GM23338 (cell line): Measurements from ENCODE around the gene PDE4D. TPM values are rescaled to one million over a fixed set of nuclear protein-coding genes. Genes with fewer than 3 reads are reported as not detected.

Experiments
- ATAC-seq: fragments of 200-7000 bp; cut with Tn5 transposase; 3 replicates; pipeline ENCODE4 v1.9.1; 2020
- DNase-seq: peaks from one replicate; pipeline ENCODE4 v3.0.0-alpha.2; 2015; ENCODE audit warnings: low spot score
- H2AFZ ChIP-seq: fragments of 200-600 bp; sonication (generic); 2 replicates; pipeline ENCODE4 v1.8.0; 2016; ENCODE audit warnings: antibody characterized with exemption, mild to moderate bottlenecking, moderate library complexity
- H3F3A ChIP-seq: fragments of 200-600 bp; sonication (generic); replicated peaks from 2 replicates; pipeline ENCODE4 v1.8.0; 2017; ENCODE audit warnings: antibody characterized with exemption, mixed run types, low read depth
- H3K27ac ChIP-seq: fragments of 200-600 bp; sonication (generic); 2 replicates; pipeline ENCODE4 v1.6.1; 2016; ENCODE audit warnings: low read depth
- H3K27me3 ChIP-seq: fragments of 200-600 bp; sonication (generic); 2 replicates; pipeline ENCODE4 v1.8.0; 2016; ENCODE audit warnings: mild to moderate bottlenecking, mixed run types, moderate library complexity; ENCODE audit not compliant: insufficient read depth
- H3K36me3 ChIP-seq: fragments of 200-600 bp; sonication (generic); 2 replicates; pipeline ENCODE4 v1.8.0; 2016; ENCODE audit warnings: mild to moderate bottlenecking; ENCODE audit not compliant: insufficient read depth
- H3K4me1 ChIP-seq: fragments of 200-600 bp; sonication (generic); 2 replicates; pipeline ENCODE4 v1.8.0; 2016; ENCODE audit warnings: mild to moderate bottlenecking, moderate library complexity; ENCODE audit not compliant: insufficient read depth
- H3K4me2 ChIP-seq: fragments of 200-600 bp; sonication (generic); 2 replicates; pipeline ENCODE4 v1.7.1; 2017; ENCODE audit warnings: mixed run types
- H3K4me3 ChIP-seq: fragments of 200-600 bp; sonication (generic); 2 replicates; pipeline ENCODE4 v1.6.1; 2016; ENCODE audit warnings: mixed run types
- H3K79me2 ChIP-seq: fragments of 200-600 bp; sonication (generic); replicated peaks from 2 replicates; pipeline ENCODE4 v1.8.0; 2017; ENCODE audit warnings: mild to moderate bottlenecking; ENCODE audit not compliant: insufficient read depth
- H3K9me2 ChIP-seq: fragments of 200-600 bp; sonication (generic); 2 replicates; pipeline ENCODE4 v1.8.0; 2017; ENCODE audit not compliant: insufficient read depth
- H4K20me1 ChIP-seq: fragments of 200-600 bp; sonication (generic); replicated peaks from 2 replicates; pipeline ENCODE4 v1.8.0; 2017; ENCODE audit warnings: mild to moderate bottlenecking; ENCODE audit not compliant: insufficient read depth
- H3K27ac Mint-ChIP-seq: 2 replicates; pipeline ENCODE4 v1.8.0; 2020; ENCODE audit warnings: inconsistent platforms, mild to moderate bottlenecking, moderate library complexity, mixed read lengths
- H3K27me3 Mint-ChIP-seq: 3 replicates; pipeline ENCODE4 v1.8.0; 2022; ENCODE audit warnings: low read depth, mild to moderate bottlenecking, moderate library complexity, mixed read lengths, inconsistent platforms; ENCODE audit not compliant: insufficient read depth, poor library complexity
- H3K36me3 Mint-ChIP-seq: 3 replicates; pipeline ENCODE4 v1.8.0; 2021; ENCODE audit warnings: low read depth, mild to moderate bottlenecking, inconsistent platforms, moderate library complexity, mixed read lengths
- H3K4me1 Mint-ChIP-seq: 3 replicates; pipeline ENCODE4 v1.8.0; 2020; ENCODE audit warnings: mild to moderate bottlenecking, inconsistent platforms, mixed read lengths
- H3K4me3 Mint-ChIP-seq: 3 replicates; pipeline ENCODE4 v1.8.0; 2021; ENCODE audit warnings: moderate library complexity, mild to moderate bottlenecking, inconsistent platforms, mixed read lengths
- H3K9me3 Mint-ChIP-seq: 3 replicates; pipeline ENCODE4 v1.8.0; 2020; ENCODE audit warnings: moderate library complexity, mild to moderate bottlenecking, inconsistent platforms, mixed read lengths
- CTCF ChIP-seq, 2 experiments: fragments of 200-600 bp in 1 of 2; sonication (generic) in 1 of 2; conservative IDR thresholded peaks; 2 replicates each; pipeline versions ENCODE4 v1.5.1 to v1.6.1; 2016 to 2017; ENCODE audit warnings: antibody characterized with exemption in 2 of 2, low read depth in 2 of 2, mild to moderate bottlenecking in 2 of 2, moderate library complexity in 1 of 2
- NANOG ChIP-seq: IDR thresholded peaks from 2 replicates; pipeline ENCODE4 v1.6.1; 2016; ENCODE audit warnings: antibody characterized with exemption, borderline replicate concordance
- REST ChIP-seq: IDR thresholded peaks from one replicate; pipeline ENCODE4 v1.6.1; 2018; ENCODE audit warnings: antibody characterized with exemption; ENCODE audit not compliant: unreplicated experiment
- STAT1 ChIP-seq: IDR thresholded peaks from one replicate; pipeline ENCODE4 v1.6.1; 2016; ENCODE audit warnings: antibody characterized with exemption; ENCODE audit not compliant: unreplicated experiment
- ZNF331 ChIP-seq: fragments of 250-450 bp; sonication (Bioruptor Pico); IDR thresholded peaks from 2 replicates; pipeline ENCODE4 v1.5.0; 2020; ENCODE audit warnings: low read depth, mild to moderate bottlenecking, moderate library complexity
- polyA plus RNA-seq: library from polyadenylated mRNA; unstranded; fragments of >200 nt; fragmentation: Nextera tagmentation; extraction: Ambion mirVana; gene quantifications from 2 replicates; pipeline ENCODE4 v1.2.1, GENCODE V29; 2016
- total RNA-seq: library from RNA; depleted of rRNA; stranded (reverse); fragments of >200 nt; shearing (Covaris generic); gene quantifications from 2 replicates; pipeline ENCODE4 v1.2.3, GENCODE V29; 2014

PDE4D gene
- total and polyA plus RNA-seq, 2 experiments from 2014 or later: 2.1 to 4.7 TPM

- Histone ChIP-seq H3K36me3 (no peaks in the 10 kb centered on the region), H2AFZ (no peak overlapping the region), H3K9me2 (no peaks in the 10 kb centered on the region), H3K27me3 (no peaks in the 10 kb centered on the region), H3K4me3 (no peak overlapping the region), H3K79me2 (no peaks in the 10 kb centered on the region), H3K4me2 (no peak overlapping the region), H4K20me1 (no peaks in the 10 kb centered on the region), H3F3A (no peaks in the 10 kb centered on the region), H3K4me1 (peaks cover 43% of the 10 kb centered on the region), H3K27ac (no peak overlapping the region)
- TF ChIP-seq NANOG (no peak), STAT1 (no peak), ZNF331 (CRISPR knock-in tag) (no peak), REST (no peak)
- no peaks in the 10 kb centered on the region; the same call in 2 of the 3 replicates for H3K9me3 Mint-ChIP-seq
- H3K4me1 Mint-ChIP-seq: peaks cover 45% of the 10 kb centered on the region
- no peak overlapping the region for H3K27ac Mint-ChIP-seq
- peaks cover 4% of the 10 kb centered on the region for H3K27me3 Mint-ChIP-seq
- DNase-seq: no peak
- no peak for ATAC-seq
- H3K36me3 Mint-ChIP-seq: no peaks in the 10 kb centered on the region
- H3K4me3 Mint-ChIP-seq: no peak overlapping the region
These were observed 304.6 kb downstream of the PDE4D start for GRCh38 chr5:59588922-59589321.

- no peaks in the 10 kb centered on the region for H3F3A ChIP-seq
- H3K27me3 Mint-ChIP-seq: peaks cover 4% of the 10 kb centered on the region
- peak overlapping the region; percentile 69 for H3K4me2 ChIP-seq
- DNase-seq (peak; percentile 88), ATAC-seq (peak; percentile 99)
- H3K4me1 ChIP-seq: peaks cover 47% of the 10 kb centered on the region
- no peaks in the 10 kb centered on the region for H4K20me1 ChIP-seq
- no peaks in the 10 kb centered on the region for H3K36me3 ChIP-seq
- H3K79me2 ChIP-seq: no peaks in the 10 kb centered on the region
- H3K4me3 Mint-ChIP-seq: peak overlapping the region; percentile 34
- no peaks in the 10 kb centered on the region for H3K36me3 Mint-ChIP-seq
- TF ChIP-seq CTCF (conservative IDR thresholded peaks at IDR 0.05; ENCODE audit: low read depth in 2 of 2) (peak; percentile 47 to 59), STAT1 (no peak)
- no peak overlapping the region for H3K27ac Mint-ChIP-seq
- no peaks in the 10 kb centered on the region for H3K27me3 ChIP-seq
- no peak overlapping the region for H3K27ac ChIP-seq
- no peaks in the 10 kb centered on the region; the same call in 2 of the 3 replicates for H3K9me3 Mint-ChIP-seq
- peak overlapping the region; percentile 37 for H3K4me3 ChIP-seq
- peak overlapping the region; percentile 73 for H2AFZ ChIP-seq
- H3K4me1 Mint-ChIP-seq: peaks cover 47% of the 10 kb centered on the region
- H3K9me2 ChIP-seq: no peaks in the 10 kb centered on the region
These were observed 305.8 kb downstream of the PDE4D start for GRCh38 chr5:59587489-59588337.
